ENCODE measurements around the gene IQCH.

The IQCH gene

GRCh38 chr15:67400890-67401289 is 146.3 kb downstream of the IQCH start:
- no peak for TF ChIP-seq CTCF (conservative IDR thresholded peaks at IDR 0.05; ENCODE audit: low read depth, low read length)
- DNase-seq (ENCODE audit: low read depth): no peak

GRCh38 chr15:67401336-67401735 is 146.8 kb downstream of the IQCH start:
- H3K4me3 ChIP-seq (ENCODE audit: low read length): no peak overlapping the region
- no peak for DNase-seq (ENCODE audit: low read depth)
- no peak for TF ChIP-seq CTCF (conservative IDR thresholded peaks at IDR 0.05; ENCODE audit: low read depth, low read length)

More at GRCh38 chr15:67400890-67401289, 146.3 kb downstream of the IQCH start:
- H3K4me3 ChIP-seq (ENCODE audit: low read length): no peak overlapping the region

GRCh38 chr15:67403428-67404154 is 149.0 kb downstream of the IQCH start:
- DNase-seq (ENCODE audit: low read depth): no peak
- no peak for TF ChIP-seq CTCF (conservative IDR thresholded peaks at IDR 0.05; ENCODE audit: low read depth, low read length)
- no peak overlapping the region for H3K4me3 ChIP-seq (ENCODE audit: low read length)

GRCh38 chr15:67405208-67406191 is 150.9 kb downstream of the IQCH start:
- DNase-seq (ENCODE audit: low read depth): peak; percentile 34
- peak; percentile 1 for TF ChIP-seq CTCF (conservative IDR thresholded peaks at IDR 0.05; ENCODE audit: low read depth, low read length)
- H3K4me3 ChIP-seq (ENCODE audit: low read length): no peak overlapping the region

GRCh38 chr15:67406257-67406861 is 151.8 kb downstream of the IQCH start:
- no peak for TF ChIP-seq CTCF (conservative IDR thresholded peaks at IDR 0.05; ENCODE audit: low read depth, low read length)
- H3K4me3 ChIP-seq (ENCODE audit: low read length): no peak overlapping the region
- no peak for DNase-seq (ENCODE audit: low read depth)

- no peak overlapping the region for H3K4me3 ChIP-seq (ENCODE audit: low read length)
- DNase-seq (ENCODE audit: low read depth): no peak
- TF ChIP-seq CTCF (conservative IDR thresholded peaks at IDR 0.05; ENCODE audit: low read depth, low read length): no peak
These were observed 153.2 kb downstream of the IQCH start for GRCh38 chr15:67407786-67408185.
